Tibial nerve (tissue), 4 donors: ENCODE results near the gene NTRK3.

Experiments
- CTCF ChIP-seq, 5 experiments: fragments of 200-600 bp in 3 of 5; fragments of 450-650 bp in 2 of 5; sonication (generic) in 3 of 5; IDR thresholded peaks; one replicate each; pipeline ENCODE4 v1.5.1; 2016 to 2019; ENCODE audit warnings: antibody characterized with exemption in 5 of 5, mild to moderate bottlenecking in 3 of 5, moderate library complexity in 2 of 5
- EP300 ChIP-seq, 2 donors: sonication (generic); formaldehyde crosslinking; IDR thresholded peaks; one replicate each; pipeline ENCODE4 v1.6.1; 2017; ENCODE audit warnings: antibody characterized with exemption in 2 of 2, mild to moderate bottlenecking in 1 of 2

DNA sequence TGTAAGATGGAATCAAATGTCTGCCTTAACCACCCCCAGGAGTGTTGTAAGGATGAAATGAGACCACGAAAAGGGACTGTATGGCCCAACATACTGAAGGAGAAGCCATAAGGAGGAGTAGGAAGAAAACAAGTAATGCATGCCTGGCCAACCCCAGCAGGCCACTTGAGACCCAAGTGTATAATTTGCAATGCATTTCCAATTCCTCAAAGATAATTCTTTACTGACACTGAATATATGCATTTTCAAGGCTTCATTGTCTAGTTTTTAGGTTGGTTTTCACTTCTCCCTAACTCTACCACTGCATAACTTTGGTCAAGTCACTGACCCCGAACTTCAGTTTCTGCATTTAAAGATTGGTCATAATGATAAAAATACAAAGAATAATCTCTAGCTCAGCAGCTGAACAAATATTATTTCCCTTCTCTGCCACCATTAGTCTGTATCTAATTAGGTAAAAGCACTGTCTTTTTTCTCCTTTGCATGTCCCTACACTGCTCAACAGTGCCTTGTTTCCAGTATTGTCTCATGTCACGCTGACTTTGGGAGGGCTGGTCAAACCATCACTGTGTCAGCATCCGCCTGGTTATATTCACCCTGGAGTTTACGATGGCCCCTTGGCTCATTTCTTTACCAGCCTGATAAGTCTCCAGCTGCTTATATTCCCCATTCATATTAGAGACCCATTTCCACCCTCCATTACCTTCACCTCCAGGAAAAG is 378.6 kb downstream of the NTRK3 start:
- TF ChIP-seq EP300 (IDR thresholded peaks at IDR 0.05) = no peak
- TF ChIP-seq CTCF (IDR thresholded peaks at IDR 0.05) = no peak
